OCI-LY3 (cell line): Measurements from ENCODE around the gene TMC5.
A peak's percentile ranks its signal among the peaks of the same experiment; 100 is the strongest.

ENCODE experiments used
- H2AFZ ChIP-seq: fragments of 200-600, 300-600 bp; shearing (Covaris generic); 2 replicates; pipeline ENCODE4 v1.6.0; 2014; ENCODE audit warnings: antibody characterized with exemption, low read depth, low read length
- H3K27ac ChIP-seq: fragments of 200-600, 300-600 bp; sonication (generic); 2 replicates; pipeline ENCODE4 v1.5.1; 2014; ENCODE audit warnings: mild to moderate bottlenecking, low read length, moderate library complexity, mixed read lengths
- H3K27me3 ChIP-seq: fragments of 200-600, 300-600 bp; sonication (generic); 2 replicates; pipeline ENCODE4 v1.6.1; 2014; ENCODE audit warnings: low read depth, low read length, mixed read lengths
- H3K36me3 ChIP-seq: fragments of 200-600, 300-600 bp; sonication (generic); replicated peaks from 2 replicates; pipeline ENCODE3; 2014; ENCODE audit warnings: low read depth, low read length, mixed read lengths
- H3K4me1 ChIP-seq: fragments of 300-600, 200-600 bp; sonication (generic); 2 replicates; pipeline ENCODE4 v1.6.1; 2014; ENCODE audit warnings: low read length, mixed read lengths
- H3K4me2 ChIP-seq: fragments of 200-600, 300-600 bp; sonication (generic); 2 replicates; pipeline ENCODE4 v1.6.1; 2014; ENCODE audit warnings: low read length, mixed read lengths
- H3K4me3 ChIP-seq: fragments of 300-600, 200-600 bp; sonication (generic); 2 replicates; pipeline ENCODE4 v1.5.1; 2014; ENCODE audit warnings: antibody characterized with exemption, mild to moderate bottlenecking, low read length, moderate library complexity
- H3K79me2 ChIP-seq: fragments of 300-600, 200-600 bp; shearing (Covaris generic); 2 replicates; pipeline ENCODE4 v1.6.1; 2014; ENCODE audit warnings: mild to moderate bottlenecking, low read length, mixed read lengths
- H3K9ac ChIP-seq: fragments of 300-600, 200-600 bp; shearing (Covaris generic); 2 replicates; pipeline ENCODE4 v1.6.0; 2014; ENCODE audit warnings: mild to moderate bottlenecking, low read length, moderate library complexity
- H3K9me3 ChIP-seq: fragments of 200-600, 300-600 bp; shearing (Covaris generic); 2 replicates; pipeline ENCODE4 v1.6.1; 2014; ENCODE audit warnings: low read length, mixed read lengths; ENCODE audit not compliant: insufficient read depth
- H4K20me1 ChIP-seq: fragments of 200-600, 300-600 bp; sonication (generic); 2 replicates; pipeline ENCODE4 v1.6.1; 2016; ENCODE audit warnings: low read length, mixed read lengths; ENCODE audit not compliant: insufficient read depth
- CTCF ChIP-seq: fragments of 200-600, 300-600 bp; sonication (generic); IDR thresholded peaks from 2 replicates; pipeline ENCODE4 v1.5.1; 2014; ENCODE audit warnings: antibody characterized with exemption, low read length, low read depth
- EZH2phosphoT487 ChIP-seq: fragments of 200-600 bp; shearing (Covaris generic); IDR thresholded peaks from 2 replicates; pipeline ENCODE4 v1.6.1; 2018; ENCODE audit warnings: antibody characterized with exemption, mixed run types, low read depth

Gene TMC5

GRCh38 chr16:19524356-19524615 lies 106.6 kb downstream of the TMC5 start:
- Histone ChIP-seq H3K4me1 (peaks cover 31% of the 10 kb centered on the region), H3K79me2 (peaks cover 56% of the 10 kb centered on the region), H2AFZ (0 out of 2 replicates have a peak overlapping the region, but pooled peaks have one; percentile 24), H3K4me2 (peak overlapping the region; percentile 86), H3K4me3 (peak overlapping the region; percentile 91), H3K27me3 (no peaks in the 10 kb centered on the region), H3K9me3 (no peaks in the 10 kb centered on the region), H4K20me1 (no peaks in the 10 kb centered on the region), H3K9ac (peak overlapping the region; percentile 84), H3K27ac (peak overlapping the region; percentile 54), H3K36me3 (peaks cover 14% of the 10 kb centered on the region)
- TF ChIP-seq CTCF (no peak), EZH2phosphoT487 (no peak)

GRCh38 chr16:19524616-19525384 lies 107.1 kb downstream of the TMC5 start:
- TF ChIP-seq EZH2phosphoT487 (no peak), CTCF (no peak)
- Histone ChIP-seq H2AFZ (peak overlapping the region; percentile 24), H3K36me3 (peaks cover 14% of the 10 kb centered on the region), H3K27ac (peak overlapping the region; percentile 54), H3K4me2 (peak overlapping the region; percentile 86), H3K79me2 (peaks cover 52% of the 10 kb centered on the region), H4K20me1 (no peaks in the 10 kb centered on the region), H3K27me3 (no peaks in the 10 kb centered on the region), H3K9ac (peak overlapping the region; percentile 84), H3K9me3 (no peaks in the 10 kb centered on the region), H3K4me1 (peaks cover 31% of the 10 kb centered on the region), H3K4me3 (peak overlapping the region; percentile 91)

DNA sequence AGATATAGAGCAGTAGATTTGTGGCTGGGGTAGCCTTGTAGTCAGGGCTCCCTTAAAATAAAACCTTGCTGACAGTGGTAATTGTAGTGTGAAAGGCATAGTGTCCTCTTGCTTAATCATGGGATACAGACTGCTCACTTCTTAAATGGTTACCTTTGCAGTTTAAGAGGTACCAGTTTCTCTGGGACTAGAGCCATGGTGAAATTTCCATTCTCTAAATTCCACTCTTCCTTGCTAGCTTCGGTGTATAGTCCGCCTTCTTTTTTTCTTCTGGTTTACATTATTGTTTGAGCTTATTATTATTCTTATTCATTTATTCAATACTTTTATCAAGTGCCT lies 107.7 kb downstream of the TMC5 start:
- H3K9me3 ChIP-seq, result no peaks in the 10 kb centered on the region
- peak overlapping the region; percentile 84 for H3K9ac ChIP-seq
- peaks cover 47% of the 10 kb centered on the region for H3K79me2 ChIP-seq
- H3K4me2 ChIP-seq, result peak overlapping the region; percentile 86
- no peaks in the 10 kb centered on the region for H4K20me1 ChIP-seq
- peak overlapping the region; percentile 54; the same call in 1 of the 2 replicates for H3K27ac ChIP-seq
- peak overlapping the region; percentile 91 for H3K4me3 ChIP-seq
- peaks cover 31% of the 10 kb centered on the region for H3K4me1 ChIP-seq
- peaks cover 14% of the 10 kb centered on the region for H3K36me3 ChIP-seq
- H3K27me3 ChIP-seq, result no peaks in the 10 kb centered on the region
- H2AFZ ChIP-seq, result no peak overlapping the region
- TF ChIP-seq CTCF (no peak), EZH2phosphoT487 (no peak)

DNA sequence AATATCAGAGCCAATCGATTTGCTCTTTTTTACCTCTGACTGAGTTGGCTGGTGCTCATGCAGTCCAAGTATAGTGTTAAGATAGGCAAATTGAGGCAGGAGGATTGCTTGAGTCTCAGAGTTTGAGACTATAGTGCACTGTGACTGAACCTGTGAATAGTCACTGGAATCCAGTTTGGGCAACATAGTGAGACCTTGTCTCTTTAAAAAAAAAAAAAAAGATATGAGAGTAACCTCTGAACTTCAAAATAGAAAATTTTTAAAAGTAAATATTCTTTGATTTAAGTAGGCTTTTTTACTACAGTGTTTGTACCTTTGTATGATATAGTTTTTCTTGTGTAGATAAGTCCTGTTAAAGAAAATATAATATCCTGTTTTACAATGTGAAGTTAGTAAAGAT lies 109.5 kb downstream of the TMC5 start:
- no peak overlapping the region for H3K27ac ChIP-seq
- no peak overlapping the region for H3K9ac ChIP-seq
- no peaks in the 10 kb centered on the region for H3K27me3 ChIP-seq
- no peaks in the 10 kb centered on the region for H3K9me3 ChIP-seq
- no peak overlapping the region for H3K4me3 ChIP-seq
- peaks cover 19% of the 10 kb centered on the region for H3K36me3 ChIP-seq
- H3K4me2 ChIP-seq, result no peak overlapping the region
- H3K79me2 ChIP-seq, result peaks cover 31% of the 10 kb centered on the region
- no peak overlapping the region for H2AFZ ChIP-seq
- no peaks in the 10 kb centered on the region for H4K20me1 ChIP-seq
- peaks cover 23% of the 10 kb centered on the region for H3K4me1 ChIP-seq
- TF ChIP-seq CTCF (no peak), EZH2phosphoT487 (no peak)
